GM23248 (cell line): ENCODE measurements around the gene RHNO1. TPM values are rescaled to one million over a fixed set of nuclear protein-coding genes. Genes with fewer than 3 reads are reported as not detected.

Source experiments
- DNase-seq: peaks from one replicate; pipeline ENCODE4 v3.0.0-alpha.2; 2015
- H2AFZ ChIP-seq: fragments of 200-600 bp; sonication (generic); 2 replicates; pipeline ENCODE4 v1.6.1; 2016; ENCODE audit warnings: antibody characterized with exemption
- H3F3A ChIP-seq: fragments of 200-600 bp; sonication (generic); 2 replicates; pipeline ENCODE4 v1.6.1; 2016; ENCODE audit warnings: mild to moderate bottlenecking, antibody characterized with exemption, mixed run types; ENCODE audit not compliant: insufficient read depth
- H3K27ac ChIP-seq: fragments of 200-600 bp; sonication (generic); 2 replicates; pipeline ENCODE4 v1.5.1; 2016; ENCODE audit warnings: mild to moderate bottlenecking
- H3K27me3 ChIP-seq: fragments of 200-600 bp; sonication (generic); replicated peaks from 2 replicates; pipeline ENCODE4 v1.6.1; 2016; ENCODE audit warnings: mild to moderate bottlenecking; ENCODE audit not compliant: insufficient read depth
- H3K36me3 ChIP-seq: fragments of 200-600 bp; sonication (generic); 2 replicates; pipeline ENCODE4 v1.6.1; 2016; ENCODE audit warnings: low read depth, mild to moderate bottlenecking
- H3K4me1 ChIP-seq: fragments of 200-600 bp; sonication (generic); 2 replicates; pipeline ENCODE4 v1.6.1; 2016; ENCODE audit warnings: mild to moderate bottlenecking; ENCODE audit not compliant: insufficient read depth
- H3K4me2 ChIP-seq: fragments of 200-600 bp; sonication (generic); one replicate; pipeline ENCODE4 v1.6.1; 2016; ENCODE audit warnings: mild to moderate bottlenecking; ENCODE audit not compliant: unreplicated experiment
- H3K4me3 ChIP-seq: fragments of 200-600 bp; sonication (generic); 2 replicates; pipeline ENCODE4 v1.5.1; 2016; ENCODE audit warnings: mild to moderate bottlenecking
- H3K79me2 ChIP-seq: fragments of 200-600 bp; sonication (generic); 2 replicates; pipeline ENCODE4 v1.6.1; 2016; ENCODE audit warnings: mild to moderate bottlenecking; ENCODE audit not compliant: insufficient read depth
- H3K9ac ChIP-seq: fragments of 200-600 bp; sonication (generic); 2 replicates; pipeline ENCODE4 v1.6.1; 2016; ENCODE audit warnings: mild to moderate bottlenecking
- H3K9me2 ChIP-seq: fragments of 200-600 bp; sonication (generic); 2 replicates; pipeline ENCODE4 v1.6.1; 2016; ENCODE audit warnings: mixed run types, mild to moderate bottlenecking, moderate library complexity; ENCODE audit not compliant: insufficient read depth
- H3K9me3 ChIP-seq: fragments of 200-600 bp; sonication (generic); one replicate; pipeline ENCODE4 v1.6.1; 2017; ENCODE audit warnings: low read depth
- H4K20me1 ChIP-seq: fragments of 200-600 bp; sonication (generic); 2 replicates; pipeline ENCODE4 v1.6.0; 2016; ENCODE audit not compliant: insufficient read depth
- EZH2 ChIP-seq: fragments of 200-600 bp; sonication (generic); IDR thresholded peaks from 2 replicates; pipeline ENCODE4 v1.6.1; 2018; ENCODE audit warnings: antibody characterized with exemption, mild to moderate bottlenecking; ENCODE audit not compliant: insufficient read depth, poor library complexity, severe bottlenecking
- EZH2phosphoT487 ChIP-seq: fragments of 200-600 bp; sonication (generic); IDR thresholded peaks from 2 replicates; pipeline ENCODE4 v1.6.1; 2018; ENCODE audit warnings: antibody characterized with exemption, moderate library complexity, mild to moderate bottlenecking, low read depth; ENCODE audit not compliant: insufficient read depth
- WGBS, 2 experiments: methylation state at CpG; one replicate each; pipeline ENCODE4 v1.1.6; 2015 to 2017; ENCODE audit warnings: low lambda C conversion rate in 2 of 2, low coverage in 1 of 2; ENCODE audit errors: missing lambda C conversion rate in 2 of 2; 5-methylcytosine and 5-hydroxymethylcytosine counted together
- in situ Hi-C: fragments of 300-500 bp; cut with MboI; formaldehyde crosslinking; loops from 2 replicates; pipeline ENCODE4 v1.15.0; 2020
- polyA plus RNA-seq: library from polyadenylated mRNA; unstranded; fragments of >200 nt; fragmentation: Nextera tagmentation; extraction: Ambion mirVana; gene quantifications from 2 replicates; pipeline ENCODE4 v1.2.1, GENCODE V29; 2016
- total RNA-seq: library from RNA; depleted of rRNA; stranded (reverse); fragments of >200 nt; shearing (Covaris generic); gene quantifications from 2 replicates; pipeline ENCODE4 v1.2.3, GENCODE V29; 2014; rRNA removed

RHNO1 gene, protein sequence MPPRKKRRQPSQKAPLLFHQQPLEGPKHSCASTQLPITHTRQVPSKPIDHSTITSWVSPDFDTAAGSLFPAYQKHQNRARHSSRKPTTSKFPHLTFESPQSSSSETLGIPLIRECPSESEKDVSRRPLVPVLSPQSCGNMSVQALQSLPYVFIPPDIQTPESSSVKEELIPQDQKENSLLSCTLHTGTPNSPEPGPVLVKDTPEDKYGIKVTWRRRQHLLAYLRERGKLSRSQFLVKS
- total RNA-seq (27.6 and 35.3 TPM in 2 replicates), polyA plus RNA-seq (38.4 and 40.3 TPM in 2 replicates)

DNA sequence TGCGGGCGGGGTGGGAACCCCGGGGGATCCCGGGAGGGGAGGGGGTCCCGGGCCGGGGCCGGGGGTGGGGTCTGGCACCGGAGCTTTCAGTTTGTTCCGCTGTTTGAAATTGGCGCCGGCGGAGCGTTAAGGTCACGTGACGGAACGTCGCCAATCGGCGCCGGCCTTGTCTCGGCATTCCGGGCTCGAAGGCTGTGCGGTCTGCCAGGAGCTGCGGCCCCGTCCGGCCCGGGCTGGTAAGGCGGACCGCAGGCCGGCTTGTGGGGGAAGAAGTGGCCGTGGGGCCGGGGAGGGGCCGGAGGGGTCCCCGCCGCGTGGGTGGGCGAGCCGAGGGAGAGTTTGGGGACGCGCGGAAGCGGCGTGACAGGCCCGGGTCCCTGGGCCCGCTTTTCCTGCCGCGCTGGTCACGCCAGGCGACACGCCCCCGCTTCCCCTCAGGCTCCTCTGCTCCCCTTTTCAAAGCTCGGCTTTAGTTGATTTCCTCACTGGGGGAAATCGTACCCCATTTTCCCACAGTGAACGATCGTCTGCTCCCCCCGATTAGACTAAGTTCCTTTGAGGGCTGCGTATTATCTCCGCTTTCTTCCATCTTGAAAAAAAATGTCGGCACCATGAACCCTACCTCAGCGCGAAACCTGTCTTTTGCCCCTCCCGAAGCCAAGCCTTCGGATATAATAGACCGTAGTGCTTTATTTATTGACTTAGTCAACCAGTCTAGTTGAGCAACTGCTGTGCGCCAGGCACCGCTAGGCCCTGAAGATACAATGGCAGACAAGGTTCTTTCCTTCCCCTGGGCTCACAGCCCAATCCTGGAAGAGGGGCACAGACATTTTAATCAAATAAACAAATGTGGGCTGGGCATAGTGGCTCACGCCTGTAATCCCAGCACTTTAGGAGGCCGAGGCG, at the start of gene RHNO1, which contains the start of gene FOXM1:
Gene RHNO1, plus strand, starts transcription at position 177 of the 906 bp plus-strand sequence. CDS start 8,144 bp downstream, outside the sequence.
Gene FOXM1, minus strand, starts transcription at position 128 of the 906 bp plus-strand sequence. CDS start 2,696 bp downstream, outside the sequence.
- H3K9ac ChIP-seq = peak within 1 kb of the TSS; percentile 92
- WGBS, 2 experiments = 1 to 2% methylated on average over 27 to 70 of the region's 70 CpGs
- no peaks in the 10 kb centered on the region for H3K9me3 ChIP-seq
- peaks cover 16% of the 10 kb centered on the region for H3K4me1 ChIP-seq
- peaks cover 10% of the 10 kb centered on the region for H3F3A ChIP-seq
- TF ChIP-seq EZH2phosphoT487 = no peak
- no peak for TF ChIP-seq EZH2
- no peaks in the 10 kb centered on the region for H3K27me3 ChIP-seq
- in situ Hi-C loops = no loop called here
- H3K27ac ChIP-seq = peak within 1 kb of the TSS; percentile 88
- H3K36me3 ChIP-seq = no peaks in the 10 kb centered on the region
- no peaks in the 10 kb centered on the region for H4K20me1 ChIP-seq
- no peaks in the 10 kb centered on the region for H3K9me2 ChIP-seq
- peak; percentile 98 for DNase-seq
- H3K79me2 ChIP-seq = peaks cover 88% of the 10 kb centered on the region
- peak within 1 kb of the TSS; percentile 81 for H3K4me2 ChIP-seq
- H3K4me3 ChIP-seq = peak within 1 kb of the TSS; percentile 82
- H2AFZ ChIP-seq = peak within 1 kb of the TSS; percentile 94

DNA sequence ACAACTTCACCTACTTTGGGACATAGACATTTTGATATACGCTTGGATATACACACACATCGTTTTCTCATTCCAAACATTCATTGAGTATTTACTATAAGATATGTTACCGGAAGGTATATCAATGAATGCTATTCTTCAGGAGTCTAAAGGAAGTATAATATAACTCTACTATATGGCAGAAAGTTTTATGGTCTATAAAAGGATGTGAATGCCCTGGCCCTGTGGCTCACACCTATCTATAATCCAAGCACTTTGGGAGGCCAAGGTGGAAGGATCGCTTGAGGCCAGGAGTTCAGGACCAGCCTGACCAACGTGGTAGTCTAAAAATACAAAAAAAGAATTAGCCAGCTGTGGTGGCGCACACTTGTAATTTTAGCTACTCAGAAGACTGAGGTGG, 47.7 kb upstream of the RHNO1 start:
- Histone ChIP-seq H3K36me3 (peaks cover 6% of the 10 kb centered on the region; the same call in 1 of the 2 replicates), H3K4me1 (no peaks in the 10 kb centered on the region), H3K9ac (no peak overlapping the region), H3K4me3 (no peak overlapping the region), H3K9me3 (no peaks in the 10 kb centered on the region), H3K27me3 (no peaks in the 10 kb centered on the region), H3K79me2 (no peaks in the 10 kb centered on the region), H3K27ac (no peak overlapping the region), H4K20me1 (no peaks in the 10 kb centered on the region), H2AFZ (no peak overlapping the region), H3K9me2 (no peaks in the 10 kb centered on the region), H3F3A (no peaks in the 10 kb centered on the region), H3K4me2 (no peak overlapping the region)
- DNase-seq = no peak
- in situ Hi-C loops = no loop called here
- WGBS, 2 experiments = 95% methylated on average over 6 of the region's 6 CpGs
- no peak for TF ChIP-seq EZH2phosphoT487
- no peak for TF ChIP-seq EZH2

DNA sequence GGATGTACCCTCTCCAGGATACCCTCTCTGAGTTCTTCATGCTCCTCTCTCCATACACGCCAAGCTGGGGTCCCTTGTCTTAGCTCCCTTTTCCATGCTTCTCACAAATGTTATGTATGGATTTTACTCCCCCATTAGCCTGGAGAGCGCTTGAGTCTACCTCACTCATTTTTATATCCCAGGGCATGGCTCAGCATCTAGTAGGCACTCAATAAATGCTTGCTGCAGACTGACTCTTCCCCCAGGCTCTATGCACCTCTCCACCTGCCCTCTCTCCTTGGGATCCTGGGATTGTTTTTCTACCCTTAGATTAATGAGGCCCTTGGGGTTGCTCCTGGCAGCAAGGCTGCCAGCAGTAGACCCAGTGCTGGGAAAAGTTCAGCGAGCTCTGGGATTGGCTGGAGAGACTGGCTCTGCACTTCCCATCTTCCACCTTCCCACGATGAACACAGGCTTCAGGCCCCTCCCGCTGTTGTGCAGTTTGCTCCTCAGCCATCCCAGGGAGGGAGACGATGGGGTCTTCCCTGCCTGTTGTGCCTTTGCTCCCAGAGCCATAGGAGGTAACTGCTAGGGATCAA, 44.4 kb upstream of the RHNO1 start:
- no peak overlapping the region for H3K9ac ChIP-seq
- H3K27ac ChIP-seq = no peak overlapping the region
- no peaks in the 10 kb centered on the region for H3K4me1 ChIP-seq
- DNase-seq = no peak
- no peaks in the 10 kb centered on the region for H3K9me3 ChIP-seq
- H3K4me3 ChIP-seq = no peak overlapping the region
- H4K20me1 ChIP-seq = no peaks in the 10 kb centered on the region
- in situ Hi-C loops = no loop called here
- H3K9me2 ChIP-seq = no peaks in the 10 kb centered on the region
- H3F3A ChIP-seq = no peaks in the 10 kb centered on the region
- H3K27me3 ChIP-seq = no peaks in the 10 kb centered on the region
- WGBS, 2 experiments = 86 to 89% methylated on average over 6 of the region's 6 CpGs
- no peak overlapping the region for H2AFZ ChIP-seq
- H3K36me3 ChIP-seq = no peaks in the 10 kb centered on the region
- TF ChIP-seq EZH2phosphoT487 = no peak
- no peak for TF ChIP-seq EZH2
- H3K79me2 ChIP-seq = no peaks in the 10 kb centered on the region
- no peak overlapping the region for H3K4me2 ChIP-seq

DNA sequence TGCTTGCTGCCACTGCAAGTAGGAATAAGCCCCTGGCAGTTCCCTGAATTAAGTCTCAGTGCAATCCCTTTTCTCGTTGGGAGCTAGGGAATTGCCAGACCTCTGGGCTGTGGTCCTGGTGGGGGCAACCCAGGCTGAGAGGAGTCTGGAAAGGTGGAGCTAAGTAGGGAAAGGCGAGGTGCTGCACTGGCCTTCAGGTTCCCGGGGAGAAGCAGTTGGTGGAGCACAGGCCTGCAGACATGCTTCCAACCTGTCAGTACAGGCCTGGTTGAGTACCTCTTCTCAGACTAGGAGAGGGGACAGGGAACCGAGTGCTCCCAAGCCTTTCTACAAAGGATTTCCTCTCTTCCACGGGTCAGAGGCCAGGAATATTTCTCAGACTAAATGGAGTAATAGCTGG, 43.7 kb upstream of the RHNO1 start:
- 70 to 73% methylated on average over 5 of the region's 5 CpGs for WGBS, 2 experiments
- H3K27me3 ChIP-seq = no peaks in the 10 kb centered on the region
- no peaks in the 10 kb centered on the region for H4K20me1 ChIP-seq
- no peaks in the 10 kb centered on the region for H3K9me3 ChIP-seq
- H3K4me3 ChIP-seq = no peak overlapping the region
- no peaks in the 10 kb centered on the region for H3K79me2 ChIP-seq
- no peak overlapping the region for H2AFZ ChIP-seq
- no peak overlapping the region for H3K27ac ChIP-seq
- no peak overlapping the region for H3K4me2 ChIP-seq
- no peaks in the 10 kb centered on the region for H3K4me1 ChIP-seq
- no peaks in the 10 kb centered on the region for H3K9me2 ChIP-seq
- TF ChIP-seq EZH2phosphoT487 = no peak
- TF ChIP-seq EZH2 = no peak
- H3K9ac ChIP-seq = no peak overlapping the region
- in situ Hi-C loops = no loop called here
- no peak for DNase-seq
- H3F3A ChIP-seq = no peaks in the 10 kb centered on the region
- no peaks in the 10 kb centered on the region for H3K36me3 ChIP-seq
